Transverse colon (tissue), 4 donors: ENCODE measurements around the gene HCK.

Source experiments
- CTCF ChIP-seq, 5 experiments: fragments of 200-600 bp in 3 of 5; fragments of 450-650 bp in 2 of 5; sonication (generic) in 3 of 5; IDR thresholded peaks; 1 replicate in 2 of 5; 2 replicates in 3 of 5; pipeline ENCODE4 v1.5.1; 2016 to 2017; ENCODE audit warnings: antibody characterized with exemption in 5 of 5, inconsistent platforms in 3 of 5, mild to moderate bottlenecking in 2 of 5, moderate library complexity in 1 of 5
- EP300 ChIP-seq: sonication (generic); formaldehyde crosslinking; IDR thresholded peaks from one replicate; pipeline ENCODE4 v1.6.1; 2017; ENCODE audit warnings: antibody characterized with exemption, low read depth
- POLR2A ChIP-seq: fragments of 450-650 bp; IDR thresholded peaks from one replicate; pipeline ENCODE4 v1.6.1; 2016; ENCODE audit warnings: antibody characterized with exemption, mild to moderate bottlenecking, moderate library complexity
- POLR2AphosphoS5 ChIP-seq, 3 donors: sonication (generic); formaldehyde crosslinking; IDR thresholded peaks; one replicate each; pipeline ENCODE4 v1.6.1; 2016; ENCODE audit warnings: antibody characterized with exemption in 3 of 3

GRCh38 chr20:32075534-32075933, 23.5 kb downstream of the HCK start:
- TF ChIP-seq CTCF (IDR thresholded peaks at IDR 0.05), result no peak
- TF ChIP-seq POLR2A, result no peak
- TF ChIP-seq EP300, result no peak
- no peak for TF ChIP-seq POLR2AphosphoS5 (IDR thresholded peaks at IDR 0.05)
